SKM-1 treated with dmso at 0.1 percent for 144 hours (cell line): Measurements from ENCODE around the gene MRPL44.
"Not testable (repeated sequence)": the region's sequence is repeated elsewhere in the genome, so short reads cannot be mapped to it uniquely, and the experiment has no call there.

ENCODE experiments used
- DNase-seq: peaks from one replicate; lab custom pipeline; 2025; ENCODE audit not compliant: unreplicated experiment; lab: John Stamatoyannopoulos, UW

MRPL44 gene

GRCh38 chr2:223935459-223936125 is 21.7 kb upstream of the MRPL44 start:
- no peak for DNase-seq

- no peak for DNase-seq
Measured at GRCh38 chr2:223936862-223937326, 20.4 kb upstream of the MRPL44 start.

GRCh38 chr2:223937535-223937934 is 19.7 kb upstream of the MRPL44 start:
- DNase-seq = no peak

- not testable (repeated sequence) for DNase-seq
Measured at GRCh38 chr2:223939438-223939837, 17.8 kb upstream of the MRPL44 start.

- DNase-seq = no peak
Measured at GRCh38 chr2:223941579-223942277, 15.5 kb upstream of the MRPL44 start.

- DNase-seq = no peak
Measured at GRCh38 chr2:223943135-223943534, 14.1 kb upstream of the MRPL44 start.

- DNase-seq = no peak
Measured at GRCh38 chr2:223943561-223944008, 13.7 kb upstream of the MRPL44 start.

- DNase-seq = no peak
Measured at GRCh38 chr2:223944166-223944702, 13.0 kb upstream of the MRPL44 start.

- DNase-seq = peak; percentile 75
Measured at GRCh38 chr2:223944703-223945531, 12.3 kb upstream of the MRPL44 start, which contains the start of gene WDFY1. Gene WDFY1 (minus strand): TSS chr2:223945335. CDS start chr2:223945284, 51 bp downstream.

GRCh38 chr2:223945755-223946154 is 11.5 kb upstream of the MRPL44 start:
- no peak for DNase-seq

- DNase-seq = no peak
Measured at GRCh38 chr2:223947711-223948205, 9.5 kb upstream of the MRPL44 start.

GRCh38 chr2:223949241-223949840 is 7.9 kb upstream of the MRPL44 start:
- no peak for DNase-seq

GRCh38 chr2:223950448-223951347 is 6.6 kb upstream of the MRPL44 start:
- no peak for DNase-seq

GRCh38 chr2:223952280-223952968 is 4.8 kb upstream of the MRPL44 start:
- DNase-seq = no peak

- no peak for DNase-seq
Measured at GRCh38 chr2:223954401-223954800, 2.9 kb upstream of the MRPL44 start.

GRCh38 chr2:223956300-223956699 is 963 bp upstream of the MRPL44 start:
- DNase-seq = no peak

GRCh38 chr2:223959688-223960087 is 2.4 kb downstream of the MRPL44 start:
- DNase-seq = no peak

- no peak for DNase-seq
Measured at GRCh38 chr2:223967981-223968380, 10.7 kb downstream of the MRPL44 start.

- DNase-seq = no peak
Measured at GRCh38 chr2:223969315-223969714, 12.1 kb downstream of the MRPL44 start.
